Glutamatergic neuron (in vitro differentiated cells): ENCODE data around the gene ARHGAP9. TPM values are rescaled to one million over a fixed set of nuclear protein-coding genes. Genes with fewer than 3 reads are reported as not detected.
"Not testable (repeated sequence)": the region's sequence is repeated elsewhere in the genome, so short reads cannot be mapped to it uniquely, and the experiment has no call there.

Source experiments
- DNase-seq: peaks from one replicate; pipeline ENCODE4 v3.0.0; 2022
- H3K27ac Mint-ChIP-seq: one replicate; pipeline ENCODE4 v1.8.0; 2020; ENCODE audit warnings: mild to moderate bottlenecking, mixed read lengths, inconsistent platforms; ENCODE audit not compliant: unreplicated experiment
- H3K27me3 Mint-ChIP-seq: one replicate; pipeline ENCODE4 v1.8.0; 2020; ENCODE audit warnings: mild to moderate bottlenecking, moderate library complexity, mixed read lengths, inconsistent platforms; ENCODE audit not compliant: unreplicated experiment
- H3K36me3 Mint-ChIP-seq: one replicate; pipeline ENCODE4 v1.8.0; 2020; ENCODE audit warnings: mild to moderate bottlenecking, mixed read lengths, inconsistent platforms; ENCODE audit not compliant: unreplicated experiment
- H3K4me1 Mint-ChIP-seq: one replicate; pipeline ENCODE4 v1.8.0; 2020; ENCODE audit warnings: mild to moderate bottlenecking, low read depth, mixed read lengths, inconsistent platforms; ENCODE audit not compliant: unreplicated experiment
- H3K4me3 Mint-ChIP-seq: one replicate; pipeline ENCODE4 v1.8.0; 2020; ENCODE audit warnings: mild to moderate bottlenecking, mixed read lengths, inconsistent platforms; ENCODE audit not compliant: unreplicated experiment
- H3K9me3 Mint-ChIP-seq: one replicate; pipeline ENCODE4 v1.8.0; 2020; ENCODE audit warnings: mild to moderate bottlenecking, moderate library complexity, mixed read lengths, inconsistent platforms; ENCODE audit not compliant: unreplicated experiment
- total RNA-seq: library from RNA; stranded (reverse); fragmentation: NEBNext Ultra II Directional; extraction: Animal tissue kit (Norgen Biotek cat#: 25700); gene quantifications from one replicate; pipeline ENCODE4 v1.2.1, GENCODE V29; 2021; ENCODE audit not compliant: unreplicated experiment
- TF ChIP-seq, protein P1 (sequence below): fragments of 200-600 bp; sonication (generic); IDR thresholded peaks from one replicate; pipeline ENCODE4 v1.5.0; 2021; ENCODE audit not compliant: partially characterized antibody, unreplicated experiment

The ARHGAP9 gene
- total RNA-seq, 1 donor from 2014 or later = 52.0 TPM

- TF ChIP-seq, protein P1, sequence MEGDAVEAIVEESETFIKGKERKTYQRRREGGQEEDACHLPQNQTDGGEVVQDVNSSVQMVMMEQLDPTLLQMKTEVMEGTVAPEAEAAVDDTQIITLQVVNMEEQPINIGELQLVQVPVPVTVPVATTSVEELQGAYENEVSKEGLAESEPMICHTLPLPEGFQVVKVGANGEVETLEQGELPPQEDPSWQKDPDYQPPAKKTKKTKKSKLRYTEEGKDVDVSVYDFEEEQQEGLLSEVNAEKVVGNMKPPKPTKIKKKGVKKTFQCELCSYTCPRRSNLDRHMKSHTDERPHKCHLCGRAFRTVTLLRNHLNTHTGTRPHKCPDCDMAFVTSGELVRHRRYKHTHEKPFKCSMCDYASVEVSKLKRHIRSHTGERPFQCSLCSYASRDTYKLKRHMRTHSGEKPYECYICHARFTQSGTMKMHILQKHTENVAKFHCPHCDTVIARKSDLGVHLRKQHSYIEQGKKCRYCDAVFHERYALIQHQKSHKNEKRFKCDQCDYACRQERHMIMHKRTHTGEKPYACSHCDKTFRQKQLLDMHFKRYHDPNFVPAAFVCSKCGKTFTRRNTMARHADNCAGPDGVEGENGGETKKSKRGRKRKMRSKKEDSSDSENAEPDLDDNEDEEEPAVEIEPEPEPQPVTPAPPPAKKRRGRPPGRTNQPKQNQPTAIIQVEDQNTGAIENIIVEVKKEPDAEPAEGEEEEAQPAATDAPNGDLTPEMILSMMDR = no peak
- peaks cover 3% of the 10 kb centered on the region for H3K27me3 Mint-ChIP-seq
- peak overlapping the region; percentile 43 for H3K27ac Mint-ChIP-seq
- no peak for DNase-seq
- H3K36me3 Mint-ChIP-seq = peaks cover 19% of the 10 kb centered on the region
- no peak overlapping the region for H3K4me3 Mint-ChIP-seq
- peaks cover 11% of the 10 kb centered on the region for H3K9me3 Mint-ChIP-seq
- peaks cover 16% of the 10 kb centered on the region for H3K4me1 Mint-ChIP-seq
These were observed 20.5 kb upstream of the ARHGAP9 start for GRCh38 chr12:57500213-57500612.

- peaks cover 16% of the 10 kb centered on the region for H3K4me1 Mint-ChIP-seq
- peak overlapping the region; percentile 73 for H3K27ac Mint-ChIP-seq
- TF ChIP-seq, protein P1 = no peak
- H3K9me3 Mint-ChIP-seq = peaks cover 11% of the 10 kb centered on the region
- peaks cover 19% of the 10 kb centered on the region for H3K36me3 Mint-ChIP-seq
- H3K27me3 Mint-ChIP-seq = peaks cover 3% of the 10 kb centered on the region
- no peak overlapping the region for H3K4me3 Mint-ChIP-seq
- DNase-seq = no peak
These were observed 18.9 kb upstream of the ARHGAP9 start for GRCh38 chr12:57498571-57498970.

DNA sequence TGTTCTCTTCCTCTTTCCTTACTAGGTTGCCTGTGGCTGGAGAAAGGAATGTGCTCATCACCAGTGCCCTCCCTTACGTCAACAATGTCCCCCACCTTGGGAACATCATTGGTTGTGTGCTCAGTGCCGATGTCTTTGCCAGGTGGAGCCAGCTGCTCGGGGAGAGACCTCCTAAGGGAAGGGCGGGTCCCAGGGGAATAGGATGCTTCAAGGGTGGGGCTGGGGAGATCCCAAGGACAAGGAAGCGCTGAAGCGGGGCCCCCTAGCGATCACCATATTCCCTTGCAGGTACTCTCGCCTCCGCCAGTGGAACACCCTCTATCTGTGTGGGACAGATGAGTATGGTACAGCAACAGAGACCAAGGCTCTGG lies 18.5 kb upstream of the ARHGAP9 start:
- Mint-ChIP-seq H3K27me3 (peaks cover 3% of the 10 kb centered on the region), H3K27ac (peak overlapping the region; percentile 84), H3K4me1 (peaks cover 16% of the 10 kb centered on the region), H3K36me3 (peaks cover 19% of the 10 kb centered on the region), H3K4me3 (no peak overlapping the region), H3K9me3 (peaks cover 11% of the 10 kb centered on the region)
- DNase-seq = no peak
- TF ChIP-seq, protein P1 = no peak

- peak overlapping the region; percentile 13 for H3K4me3 Mint-ChIP-seq
- H3K4me1 Mint-ChIP-seq = peaks cover 18% of the 10 kb centered on the region
- peaks cover 9% of the 10 kb centered on the region for H3K9me3 Mint-ChIP-seq
- TF ChIP-seq, protein P1 = no peak
- DNase-seq = no peak
- H3K36me3 Mint-ChIP-seq = peaks cover 19% of the 10 kb centered on the region
- peaks cover 3% of the 10 kb centered on the region for H3K27me3 Mint-ChIP-seq
- peak overlapping the region; percentile 84 for H3K27ac Mint-ChIP-seq
These were observed 17.8 kb upstream of the ARHGAP9 start for GRCh38 chr12:57497223-57498131.

GRCh38 chr12:57496822-57497221 lies 17.2 kb upstream of the ARHGAP9 start:
- H3K9me3 Mint-ChIP-seq = peaks cover 7% of the 10 kb centered on the region
- peaks cover 18% of the 10 kb centered on the region for H3K4me1 Mint-ChIP-seq
- H3K36me3 Mint-ChIP-seq = peaks cover 15% of the 10 kb centered on the region
- TF ChIP-seq, protein P1 = no peak
- H3K27ac Mint-ChIP-seq = peak overlapping the region; percentile 84
- DNase-seq = no peak
- peaks cover 3% of the 10 kb centered on the region for H3K27me3 Mint-ChIP-seq
- peak overlapping the region; percentile 3 for H3K4me3 Mint-ChIP-seq

GRCh38 chr12:57495051-57495701 lies 15.5 kb upstream of the ARHGAP9 start:
- H3K27ac Mint-ChIP-seq, DNase-seq, H3K27me3 Mint-ChIP-seq, H3K4me3 Mint-ChIP-seq, H3K36me3 Mint-ChIP-seq, H3K9me3 Mint-ChIP-seq: not testable (repeated sequence)
- H3K4me1 Mint-ChIP-seq = peaks cover 28% of the 10 kb centered on the region
